Small intestine (tissue), 7 donors: Measurements from ENCODE around the gene CADM2. TPM values are rescaled to one million over a fixed set of nuclear protein-coding genes. Genes with fewer than 3 reads are reported as not detected.

Source experiments
- DNase-seq, 2 donors: peaks; one replicate each; pipeline versions ENCODE4 v3.0.0 to v3.0.0-alpha.2; 2013
- FAIRE-seq: peaks from 2 replicates; lab custom pipeline; 2012; peaks lifted over from hg19 to GRCh38; lab: Jason Lieb, UNC
- H3K27ac ChIP-seq, 3 donors: one replicate each; pipeline ENCODE4 v1.5.1; 2013; ENCODE audit warnings: low read length in 2 of 3, mild to moderate bottlenecking in 2 of 3, control low read depth in 1 of 3, inconsistent platforms in 1 of 3, low read depth in 1 of 3, moderate library complexity in 1 of 3
- H3K27me3 ChIP-seq, 3 donors: one replicate each; pipeline ENCODE4 v1.6.1; 2013; ENCODE audit warnings: low read length in 3 of 3, inconsistent platforms in 1 of 3; ENCODE audit not compliant: control insufficient read depth in 3 of 3, insufficient read depth in 3 of 3
- H3K36me3 ChIP-seq, 3 donors: one replicate each; pipeline ENCODE4 v1.6.1; 2013; ENCODE audit warnings: low read length in 3 of 3, inconsistent platforms in 1 of 3, low read depth in 1 of 3, mild to moderate bottlenecking in 1 of 3, moderate library complexity in 1 of 3; ENCODE audit not compliant: control insufficient read depth in 3 of 3, insufficient read depth in 2 of 3
- H3K4me1 ChIP-seq, 3 donors: one replicate each; pipeline ENCODE4 v1.6.1; 2013; ENCODE audit warnings: low read length in 2 of 3, inconsistent platforms in 1 of 3, low read depth in 1 of 3, mild to moderate bottlenecking in 1 of 3, moderate library complexity in 1 of 3; ENCODE audit not compliant: control insufficient read depth in 3 of 3, insufficient read depth in 2 of 3
- H3K4me3 ChIP-seq, 3 donors: one replicate each; pipeline ENCODE4 v1.5.1; 2013; ENCODE audit warnings: low read length in 3 of 3, control low read depth in 1 of 3, inconsistent platforms in 1 of 3, low read depth in 1 of 3, mild to moderate bottlenecking in 1 of 3, moderate library complexity in 1 of 3
- H3K9me3 ChIP-seq, 2 donors: one replicate each; pipeline ENCODE4 v1.6.1; 2013; ENCODE audit warnings: low read depth in 1 of 2, low read length in 1 of 2; ENCODE audit not compliant: control insufficient read depth in 2 of 2, insufficient read depth in 1 of 2
- WGBS, 3 donors: extraction: QIAGEN DNeasy Blood & Tissue Kit; methylation state at CpG; one replicate each; pipeline ENCODE4 v1.1.7; 2013; 5-methylcytosine and 5-hydroxymethylcytosine counted together
- polyA plus RNA-seq, 4 donors: library from polyadenylated mRNA; stranded (reverse) in 3 of 4; unstranded in 1 of 4; fragments of 200-250 nt in 3 of 4; fragments of 120-200 nt in 1 of 4; gene quantifications; one replicate each; pipeline versions ENCODE4 v1.2.1 to v1.2.3, GENCODE V29; 2013
- donor health status: healthy with polysubstance abuse.
- donor health status: control.
- donor health status: control.
- donor health status: Bipolar disorder and iron deficiency.
- donor health status: healthy.

CADM2 gene
- polyA plus RNA-seq, 4 donors = 0.95 to 2.4 TPM; not detected in 2

DNA sequence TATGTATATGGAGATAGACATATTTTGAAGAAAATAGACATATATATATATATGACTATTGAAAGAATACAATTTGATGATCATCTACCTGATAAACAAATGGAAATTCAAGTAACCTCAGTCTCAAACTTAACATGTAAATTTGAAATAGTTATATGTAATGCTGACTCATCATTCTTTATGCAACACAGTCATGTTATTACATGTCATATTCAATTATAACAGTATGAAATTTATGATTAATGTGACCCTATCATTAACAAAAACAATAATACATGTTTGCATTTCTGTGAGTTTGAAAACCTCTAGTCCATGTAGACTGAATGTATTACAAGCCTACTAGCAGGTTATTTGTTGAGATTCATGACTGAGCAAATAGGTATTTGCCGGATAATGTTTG, 204.1 kb downstream of the CADM2 start:
- FAIRE-seq = no peak

GRCh38 chr3:85164436-85164835, 205.6 kb downstream of the CADM2 start:
- DNase-seq = no peak
- H3K27ac ChIP-seq = no peak overlapping the region
- H3K4me3 ChIP-seq = no peak overlapping the region
- H3K9me3 ChIP-seq = no peaks in the 10 kb centered on the region
- H3K27me3 ChIP-seq = no peaks in the 10 kb centered on the region
- 59 to 73% (median 67%) methylated on average over 1 of the region's 1 CpG for WGBS, 3 donors
- no peaks in the 10 kb centered on the region for H3K36me3 ChIP-seq
- FAIRE-seq = no peak
- H3K4me1 ChIP-seq = no peaks in the 10 kb centered on the region

More for the DNA sequence above, 204.1 kb downstream of the CADM2 start:
- DNase-seq = no peak
- H3K4me3 ChIP-seq = no peak overlapping the region
- H3K27ac ChIP-seq = no peak overlapping the region
- no peaks in the 10 kb centered on the region for H3K9me3 ChIP-seq
- peaks cover 0 to 2% (median 0%) of the 10 kb centered on the region in 3 donors for H3K4me1 ChIP-seq
- no peaks in the 10 kb centered on the region for H3K27me3 ChIP-seq
- H3K36me3 ChIP-seq = no peaks in the 10 kb centered on the region
- 86 to 94% (median 87%) methylated on average over 1 of the region's 1 CpG for WGBS, 3 donors

DNA sequence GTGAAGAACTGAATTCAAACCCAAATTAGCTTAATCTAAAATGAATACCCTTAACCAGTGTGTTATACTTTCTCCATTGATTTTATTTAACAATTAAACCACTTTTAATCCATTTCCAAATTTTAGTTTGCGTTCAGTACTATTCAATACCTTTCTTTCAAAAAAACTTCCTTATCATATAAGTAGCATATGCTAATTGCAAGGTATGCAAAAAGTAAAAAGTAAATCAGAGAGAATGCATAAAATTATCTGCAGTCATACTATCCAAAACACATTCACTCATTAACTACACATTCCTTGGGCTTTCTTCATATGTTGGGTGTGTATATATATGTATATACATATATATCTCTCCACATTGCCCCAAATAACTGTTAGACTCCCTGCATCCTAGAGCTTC, 208.8 kb downstream of the CADM2 start:
- no peak overlapping the region for H3K27ac ChIP-seq
- FAIRE-seq = no peak
- no peaks in the 10 kb centered on the region for H3K27me3 ChIP-seq
- WGBS, 3 donors = 94 to 96% (median 95%) methylated on average over 1 of the region's 1 CpG
- no peaks in the 10 kb centered on the region for H3K4me1 ChIP-seq
- no peaks in the 10 kb centered on the region for H3K9me3 ChIP-seq
- H3K4me3 ChIP-seq = no peak overlapping the region
- no peak for DNase-seq
- no peaks in the 10 kb centered on the region for H3K36me3 ChIP-seq

- FAIRE-seq (no peak), DNase-seq (no peak)
- Histone ChIP-seq H3K9me3 (no peaks in the 10 kb centered on the region), H3K36me3 (no peaks in the 10 kb centered on the region), H3K4me3 (no peak overlapping the region), H3K4me1 (no peaks in the 10 kb centered on the region), H3K27me3 (no peaks in the 10 kb centered on the region), H3K27ac (no peak overlapping the region)
- 62 to 80% (median 78%) methylated on average over 1 of the region's 1 CpG for WGBS, 3 donors
Measured at GRCh38 chr3:85170646-85171045, 211.9 kb downstream of the CADM2 start.

DNA sequence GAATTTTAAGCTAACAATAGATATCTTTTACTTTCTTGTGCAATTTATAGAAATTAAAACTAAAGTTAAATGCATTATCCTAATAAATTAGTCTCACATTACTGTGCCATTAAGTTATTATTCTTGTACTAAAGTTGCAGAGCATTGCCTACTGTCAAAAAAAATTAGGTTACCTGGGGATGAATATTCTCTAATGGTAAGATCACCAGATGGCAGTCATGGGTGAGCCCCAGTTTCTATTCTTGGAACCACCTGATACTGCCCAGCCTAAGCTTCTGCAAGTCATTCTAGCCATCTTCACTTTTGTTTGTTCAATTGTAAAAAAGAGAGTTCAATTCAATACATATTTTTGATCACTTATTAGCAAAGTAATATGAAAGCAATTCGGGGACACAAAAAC, 213.2 kb downstream of the CADM2 start:
- no peak overlapping the region for H3K4me3 ChIP-seq
- no peak for DNase-seq
- H3K36me3 ChIP-seq = no peaks in the 10 kb centered on the region
- 78 to 82% (median 80%) methylated on average over 1 of the region's 1 CpG for WGBS, 3 donors
- no peaks in the 10 kb centered on the region for H3K4me1 ChIP-seq
- no peak overlapping the region for H3K27ac ChIP-seq
- H3K9me3 ChIP-seq = no peaks in the 10 kb centered on the region
- H3K27me3 ChIP-seq = no peaks in the 10 kb centered on the region
- FAIRE-seq = no peak

DNA sequence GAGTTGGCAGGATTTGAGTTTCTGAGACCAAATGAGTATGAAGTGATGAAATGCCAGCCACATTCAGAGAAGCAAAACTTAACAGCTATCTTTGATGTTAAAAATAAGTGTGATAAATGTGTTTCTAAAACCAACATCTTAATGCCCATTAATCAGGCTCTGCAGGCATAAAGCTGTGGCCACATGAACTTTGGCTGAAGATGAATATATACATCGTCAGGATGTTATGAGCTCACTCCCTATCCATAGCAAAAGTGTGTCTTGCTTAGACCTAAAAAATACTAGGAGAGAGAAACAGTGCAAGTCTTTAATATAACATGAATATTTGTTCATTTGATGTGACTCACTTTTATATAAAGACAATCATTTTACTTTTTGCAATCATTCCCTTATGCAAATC, 218.0 kb downstream of the CADM2 start:
- Histone ChIP-seq H3K36me3 (no peaks in the 10 kb centered on the region), H3K27ac (no peak overlapping the region), H3K4me3 (no peak overlapping the region), H3K27me3 (no peaks in the 10 kb centered on the region), H3K4me1 (no peaks in the 10 kb centered on the region), H3K9me3 (no peaks in the 10 kb centered on the region)
- FAIRE-seq (no peak), DNase-seq (no peak)
- WGBS, 3 donors = 67 to 83% (median 72%) methylated on average over 1 of the region's 1 CpG

- H3K27ac ChIP-seq = no peak overlapping the region
- H3K36me3 ChIP-seq = no peaks in the 10 kb centered on the region
- H3K9me3 ChIP-seq = no peaks in the 10 kb centered on the region
- FAIRE-seq (no peak), DNase-seq (no peak)
- no peaks in the 10 kb centered on the region for H3K4me1 ChIP-seq
- WGBS, 3 donors = 76 to 87% (median 80%) methylated on average over 3 of the region's 3 CpGs
- H3K27me3 ChIP-seq = no peaks in the 10 kb centered on the region
- H3K4me3 ChIP-seq = no peak overlapping the region
Measured at GRCh38 chr3:85182975-85183752, 224.4 kb downstream of the CADM2 start.

- DNase-seq (no peak), FAIRE-seq (no peak)
- no peak overlapping the region for H3K27ac ChIP-seq
- 64 to 81% (median 76%) methylated on average over 1 of the region's 1 CpG for WGBS, 3 donors
- H3K4me1 ChIP-seq = no peaks in the 10 kb centered on the region
- no peaks in the 10 kb centered on the region for H3K27me3 ChIP-seq
- no peaks in the 10 kb centered on the region for H3K9me3 ChIP-seq
- H3K4me3 ChIP-seq = no peak overlapping the region
- H3K36me3 ChIP-seq = no peaks in the 10 kb centered on the region
Measured at GRCh38 chr3:85185495-85185894, 226.7 kb downstream of the CADM2 start.

- Histone ChIP-seq H3K27me3 (no peaks in the 10 kb centered on the region), H3K4me3 (no peak overlapping the region), H3K4me1 (no peaks in the 10 kb centered on the region), H3K36me3 (no peaks in the 10 kb centered on the region), H3K9me3 (no peaks in the 10 kb centered on the region), H3K27ac (no peak overlapping the region)
- 84 to 92% (median 88%) methylated on average over 3 of the region's 3 CpGs for WGBS, 3 donors
- no peak for DNase-seq
- FAIRE-seq = no peak
Measured at GRCh38 chr3:85189731-85190130, 230.9 kb downstream of the CADM2 start.
